Measurements from ENCODE around the gene TACC2. TPM values are rescaled to one million over a fixed set of nuclear protein-coding genes. Genes with fewer than 3 reads are reported as not detected.
A peak's percentile ranks its signal among the peaks of the same experiment; 100 is the strongest.

The TACC2 gene
- total RNA-seq, 4 donors from 2014 or later = 11.5 to 73.0 (median 14.5) TPM

DNA sequence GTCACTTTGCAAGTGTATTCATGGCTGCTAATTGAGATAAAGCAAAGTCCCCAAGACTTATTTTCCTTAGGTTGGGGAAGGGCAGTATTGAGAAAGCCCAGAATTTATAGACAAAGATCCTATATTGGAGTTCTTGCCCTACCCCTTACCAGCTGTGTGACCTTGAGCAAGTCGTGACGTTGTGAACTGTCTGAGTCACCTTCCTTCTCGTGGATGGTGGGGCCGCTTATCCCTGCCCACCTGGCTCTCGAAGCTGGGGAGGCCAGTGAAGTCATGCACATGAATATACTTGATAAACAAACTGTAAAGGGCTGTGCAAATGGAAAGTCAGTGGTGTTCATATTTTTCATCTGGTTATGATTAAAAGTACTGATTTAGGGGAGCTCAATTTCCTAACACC is 127.4 kb downstream of the TACC2 start:
- intact Hi-C loops (cut with DNase I; ENCODE audit: low total_unique reads) = no loop called here
- H3K27me3 ChIP-seq = no peaks in the 10 kb centered on the region
- no peaks in the 10 kb centered on the region for H3K9me3 ChIP-seq
- H3K4me3 ChIP-seq = no peak overlapping the region
- no peaks in the 10 kb centered on the region for H3K36me3 ChIP-seq
- peak overlapping the region in 1 of 2 donors; percentile 12 for H3K27ac ChIP-seq
- TF ChIP-seq CTCF (IDR thresholded peaks at IDR 0.05) (no peak), POLR2A (IDR thresholded peaks at IDR 0.05) (no peak)
- DNase-seq = no peak
- peaks cover 6 to 7% of the 10 kb centered on the region in 2 donors for H3K4me1 ChIP-seq

- H3K4me1 ChIP-seq = peaks cover 0 to 7% of the 10 kb centered on the region in 2 donors
- TF ChIP-seq POLR2A (IDR thresholded peaks at IDR 0.05) (no peak), CTCF (IDR thresholded peaks at IDR 0.05) (no peak)
- H3K36me3 ChIP-seq = no peaks in the 10 kb centered on the region
- intact Hi-C loops (cut with DNase I; ENCODE audit: low total_unique reads) = no loop called here
- no peak overlapping the region for H3K27ac ChIP-seq
- no peak for DNase-seq
- no peaks in the 10 kb centered on the region for H3K27me3 ChIP-seq
- no peaks in the 10 kb centered on the region for H3K9me3 ChIP-seq
- H3K4me3 ChIP-seq = no peak overlapping the region
These were observed 128.5 kb downstream of the TACC2 start for GRCh38 chr10:122117475-122117874.

GRCh38 chr10:122120008-122120744 is 131.2 kb downstream of the TACC2 start:
- Histone ChIP-seq H3K4me3 (no peak overlapping the region), H3K4me1 (peaks cover 0 to 5% of the 10 kb centered on the region in 2 donors), H3K27me3 (no peaks in the 10 kb centered on the region), H3K9me3 (no peaks in the 10 kb centered on the region), H3K36me3 (no peaks in the 10 kb centered on the region), H3K27ac (no peak overlapping the region)
- DNase-seq = no peak
- TF ChIP-seq POLR2A (IDR thresholded peaks at IDR 0.05) = no peak
- TF ChIP-seq CTCF (IDR thresholded peaks at IDR 0.05) = no peak
- intact Hi-C loops (cut with DNase I; ENCODE audit: low total_unique reads) = no loop called here

DNA sequence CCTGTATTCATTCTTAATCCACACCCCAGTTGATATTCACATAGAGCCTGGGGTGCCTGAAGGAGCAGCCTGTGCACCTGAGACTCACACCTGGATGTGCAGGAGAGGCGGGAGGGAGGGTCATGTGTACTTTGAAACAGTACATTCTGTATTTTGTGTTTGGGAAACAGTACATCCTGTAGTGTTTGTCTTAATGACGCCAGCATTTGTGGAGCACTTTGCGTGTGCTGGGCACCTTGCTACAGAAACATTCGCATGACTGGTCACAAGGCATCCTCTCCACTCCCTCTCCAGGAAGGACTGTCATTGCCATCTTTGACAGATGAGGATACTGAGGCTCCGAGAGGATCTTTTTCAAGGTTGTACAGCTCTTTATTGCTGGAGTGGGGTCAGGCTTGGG is 132.1 kb downstream of the TACC2 start:
- H3K4me3 ChIP-seq = no peak overlapping the region
- peak in 1 of 2 donors; percentile 12 for TF ChIP-seq POLR2A (IDR thresholded peaks at IDR 0.05)
- TF ChIP-seq CTCF (IDR thresholded peaks at IDR 0.05) = no peak
- no peak overlapping the region for H3K27ac ChIP-seq
- intact Hi-C loops (cut with DNase I; ENCODE audit: low total_unique reads) = no loop called here
- no peaks in the 10 kb centered on the region for H3K27me3 ChIP-seq
- H3K36me3 ChIP-seq = no peaks in the 10 kb centered on the region
- no peaks in the 10 kb centered on the region for H3K4me1 ChIP-seq
- no peaks in the 10 kb centered on the region for H3K9me3 ChIP-seq
- DNase-seq = no peak

DNA sequence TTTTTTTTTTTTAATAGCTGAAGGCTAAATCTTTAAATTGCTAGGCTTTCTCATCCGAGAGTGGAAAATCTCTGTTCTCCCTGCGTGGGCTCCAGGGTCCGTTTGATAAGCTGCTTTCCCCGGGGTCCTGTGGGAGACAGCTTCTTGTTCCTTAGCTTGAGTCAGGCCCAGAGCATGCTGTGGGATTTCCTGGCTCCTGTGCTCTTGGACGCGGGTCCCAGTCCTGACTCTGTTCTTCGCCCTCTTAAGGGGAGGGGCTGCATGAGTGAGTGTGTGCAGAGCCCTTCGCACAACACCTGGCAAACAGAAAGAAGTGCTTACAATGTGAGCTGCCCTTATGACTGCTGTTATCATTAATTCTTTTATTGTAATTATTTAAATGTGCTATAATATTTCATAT is 133.5 kb downstream of the TACC2 start:
- no peak overlapping the region for H3K4me3 ChIP-seq
- H3K4me1 ChIP-seq = peaks cover 0 to 4% of the 10 kb centered on the region in 2 donors
- intact Hi-C loops (cut with DNase I; ENCODE audit: low total_unique reads) = no loop called here
- no peak for DNase-seq
- no peaks in the 10 kb centered on the region for H3K9me3 ChIP-seq
- TF ChIP-seq CTCF (IDR thresholded peaks at IDR 0.05) (no peak), POLR2A (IDR thresholded peaks at IDR 0.05) (no peak)
- H3K36me3 ChIP-seq = no peaks in the 10 kb centered on the region
- H3K27me3 ChIP-seq = no peaks in the 10 kb centered on the region
- H3K27ac ChIP-seq = no peak overlapping the region
